ENCODE measurements around the gene CARD14. TPM values are rescaled to one million over a fixed set of nuclear protein-coding genes. Genes with fewer than 3 reads are reported as not detected.

The CARD14 gene
- total RNA-seq, 1 experiment from 2014 or later = 0.24 TPM

GRCh38 chr17:80182845-80183223 is 13.0 kb downstream of the CARD14 start:
- no peak overlapping the region for H3K4ac ChIP-seq (ENCODE audit: low read depth, low read length)
- H4K8ac ChIP-seq (replicated peaks; ENCODE audit: insufficient read length, low read depth, low read length) = no peak overlapping the region
- no peak overlapping the region for H3K27ac Mint-ChIP-seq
- H2AK5ac ChIP-seq (ENCODE audit: insufficient read length, low read length) = no peak overlapping the region
- H3K27me3 Mint-ChIP-seq (ENCODE audit: low read depth) = peaks cover 2% of the 10 kb centered on the region
- H2BK5ac ChIP-seq (ENCODE audit: insufficient read length, low read length) = no peak overlapping the region
- H3K23ac ChIP-seq (ENCODE audit: insufficient read length, low read depth, low read length) = no peak overlapping the region
- no peak overlapping the region for H4K91ac ChIP-seq (ENCODE audit: insufficient read length, low read depth, low read length)
- no peak for DNase-seq
- H3K4me2 ChIP-seq (ENCODE audit: insufficient read depth, insufficient read length, low read length) = no peak overlapping the region
- no peaks in the 10 kb centered on the region for H3K9me3 ChIP-seq (ENCODE audit: control insufficient read depth, low read depth, low read length)
- H3K56ac ChIP-seq (ENCODE audit: insufficient read length, low read depth, low read length) = no peak overlapping the region
- H4K5ac ChIP-seq (ENCODE audit: insufficient read length, low read depth, low read length) = no peak overlapping the region
- H2BK120ac ChIP-seq (ENCODE audit: low read depth, low read length, poor library complexity, severe bottlenecking) = no peak overlapping the region
- no peak overlapping the region for H2AFZ ChIP-seq (ENCODE audit: low read length)
- H3K27me3 ChIP-seq (ENCODE audit: insufficient read depth, low read length) = no peaks in the 10 kb centered on the region
- no peaks in the 10 kb centered on the region for H3K79me2 ChIP-seq (ENCODE audit: insufficient read depth, low read length)
- no peaks in the 10 kb centered on the region for H4K20me1 ChIP-seq (ENCODE audit: control insufficient read depth, insufficient read depth, insufficient read length)
- no peak overlapping the region for H3K4me3 Mint-ChIP-seq
- no peaks in the 10 kb centered on the region for H3K36me3 Mint-ChIP-seq (ENCODE audit: insufficient read depth in 1 of 3, low read depth in 3 of 3)
- H3K79me1 ChIP-seq (ENCODE audit: insufficient read depth, low read depth, low read length, poor library complexity, severe bottlenecking) = no peaks in the 10 kb centered on the region
- H3T11ph ChIP-seq (ENCODE audit: low read length) = no peak overlapping the region
- H3K9me3 Mint-ChIP-seq = no peaks in the 10 kb centered on the region
- H3K18ac ChIP-seq (ENCODE audit: insufficient read length, low read depth, low read length) = no peak overlapping the region
- H3K14ac ChIP-seq (ENCODE audit: insufficient read depth, low read length) = no peak overlapping the region
- H3K27ac ChIP-seq (ENCODE audit: insufficient read length, low read depth, low read length) = no peak overlapping the region
- H2BK15ac ChIP-seq (ENCODE audit: low read depth, low read length) = no peak overlapping the region
- TF ChIP-seq CTCF (conservative IDR thresholded peaks at IDR 0.05) = no peak
- no peaks in the 10 kb centered on the region for H3K23me2 ChIP-seq (ENCODE audit: insufficient read length, low read depth, low read length, poor library complexity, severe bottlenecking)
- no CpG with 5 or more reads among the region's 12 CpGs for WGBS (ENCODE audit: extremely low coverage, insufficient read length, low lambda C conversion rate)
- H3K9ac ChIP-seq (ENCODE audit: extremely low read depth, insufficient read length, low read length) = no peak overlapping the region
- no peak overlapping the region for H2BK12ac ChIP-seq (ENCODE audit: insufficient read length, low read depth, low read length)
- peaks cover 2 to 7% of the 10 kb centered on the region in 2 experiments; a peak in 2 of 4 replicates for H3K4me1 Mint-ChIP-seq
- no peaks in the 10 kb centered on the region for H3K4me1 ChIP-seq (ENCODE audit: insufficient read depth, low read length)
- H2BK20ac ChIP-seq (ENCODE audit: low read depth, low read length, poor library complexity, severe bottlenecking) = no peak overlapping the region
